C4-2B (cell line): Measurements from ENCODE around the gene TXNL1.

Experiments used
- CTCF ChIP-seq: fragments of 450-650 bp; conservative IDR thresholded peaks from 2 replicates; pipeline ENCODE4 v1.5.1; 2017; ENCODE audit warnings: mild to moderate bottlenecking
- ZFX ChIP-seq: fragments of 450-650 bp; IDR thresholded peaks from 2 replicates; pipeline ENCODE4 v1.6.1; 2017

GRCh38 chr18:56672981-56673380 lies 34.6 kb upstream of the TXNL1 start:
- TF ChIP-seq CTCF, result no peak
- TF ChIP-seq ZFX, result no peak
